GM12878 (cell line): ENCODE data around the gene IQCC. TPM values are rescaled to one million over a fixed set of nuclear protein-coding genes. Genes with fewer than 3 reads are reported as not detected.

ENCODE experiments used
- ATAC-seq: fragments of 200-7000 bp; cut with Tn5 transposase; 3 replicates; pipeline ENCODE4 v1.9.1; 2020; ENCODE audit warnings: mild to moderate bottlenecking, moderate library complexity
- BruUV-seq: library from RNA; stranded (reverse); fragments of 400-500 nt; replicated peaks from 2 replicates; lab custom pipeline; 2021; lab: Mats Ljungman, UMichigan
- CTCF ChIA-PET: fragments of 300-600 bp; sonication (Branson Sonifier 250); formaldehyde crosslinking; extraction: SDS; loops from one replicate; lab custom pipeline; 2021; ENCODE audit warnings: inconsistent platforms; lab: Yijun Ruan, JAX
- POLR2A ChIA-PET: fragments of 350-600 bp; formaldehyde crosslinking; extraction: SDS; loops from one replicate; lab custom pipeline; 2021; ENCODE audit warnings: inconsistent platforms; lab: Charles Lee
- RAD21 ChIA-PET: fragments of 300-600 bp; sonication (Branson Sonifier 250); formaldehyde crosslinking; loops from one replicate; lab custom pipeline; 2023; ENCODE audit warnings: antibody characterized with exemption; ENCODE audit not compliant: unreplicated experiment; lab: Charles Lee
- SMC1A ChIA-PET: fragments of 300-600 bp; sonication (Branson Sonifier 250); formaldehyde crosslinking; loops from one replicate; lab custom pipeline; 2023; ENCODE audit not compliant: unreplicated experiment, uncharacterized antibody; lab: Charles Lee
- DNase-seq: peaks from one replicate; pipeline ENCODE4 v3.0.0-alpha.2; 2011; ENCODE audit warnings: low read depth, low spot score
- FAIRE-seq: peaks from 3 replicates; lab custom pipeline; 2011; peaks lifted over from hg19 to GRCh38; lab: Jason Lieb, UNC
- H2AFZ ChIP-seq: 2 replicates; pipeline ENCODE4 v1.6.0; 2011; ENCODE audit warnings: low read depth, low read length, control low read depth; ENCODE audit not compliant: control insufficient read depth
- H3K27ac ChIP-seq: 2 replicates; pipeline ENCODE4 v1.5.1; 2011; ENCODE audit warnings: control low read depth; ENCODE audit not compliant: control insufficient read depth, insufficient read depth
- H3K27me3 ChIP-seq, 2 experiments: replicated peaks in 1 of 2; 2 replicates each; pipeline versions ENCODE4 v1.6.0 to v1.6.1; 2011; ENCODE audit warnings: low read length in 1 of 2; ENCODE audit not compliant: control insufficient read depth in 2 of 2, insufficient read depth in 2 of 2
- H3K36me3 ChIP-seq, 2 experiments: 2 replicates each; pipeline ENCODE4 v1.5.1; 2011; ENCODE audit warnings: low read length in 1 of 2; ENCODE audit not compliant: control insufficient read depth in 2 of 2, insufficient read depth in 2 of 2
- H3K4me1 ChIP-seq: 2 replicates; pipeline ENCODE4 v1.6.1; 2011; ENCODE audit warnings: mild to moderate bottlenecking, low read length, moderate library complexity, mixed read lengths; ENCODE audit not compliant: control insufficient read depth, insufficient read depth
- H3K4me2 ChIP-seq: 2 replicates; pipeline ENCODE4 v1.6.0; 2011; ENCODE audit warnings: control low read depth; ENCODE audit not compliant: control insufficient read depth, insufficient read depth
- H3K4me3 ChIP-seq: fragments of 200-600 bp; sonication (generic); 2 replicates; pipeline ENCODE4 v1.5.1; 2016
- H3K79me2 ChIP-seq: 2 replicates; pipeline ENCODE4 v1.6.0; 2011; ENCODE audit warnings: low read length; ENCODE audit not compliant: control insufficient read depth, insufficient read depth
- H3K9ac ChIP-seq: 2 replicates; pipeline ENCODE4 v1.8.0; 2011; ENCODE audit warnings: low read length, control low read depth, mixed read lengths; ENCODE audit not compliant: control insufficient read depth, insufficient read depth
- H3K9me3 ChIP-seq: replicated peaks from 3 replicates; pipeline ENCODE4 v1.5.1; 2011; ENCODE audit warnings: mild to moderate bottlenecking, low read length; ENCODE audit not compliant: control insufficient read depth, insufficient read depth
- H4K20me1 ChIP-seq: 2 replicates; pipeline ENCODE4 v1.6.0; 2011; ENCODE audit not compliant: control insufficient read depth, insufficient read depth
- FOS ChIP-seq: IDR thresholded peaks from 3 replicates; pipeline ENCODE4 v1.6.1; 2011; ENCODE audit warnings: borderline replicate concordance; ENCODE audit not compliant: insufficient read length; ENCODE audit errors: extremely low read depth
- MYB ChIP-seq: fragments of 150-350 bp; IDR thresholded peaks from 2 replicates; pipeline ENCODE4 v1.6.1; 2014; ENCODE audit warnings: mild to moderate bottlenecking, low read depth, low read length, borderline replicate concordance
- PAX8 ChIP-seq: fragments of 450-650 bp; IDR thresholded peaks from 2 replicates; pipeline ENCODE4 v1.6.1; 2017; ENCODE audit warnings: mild to moderate bottlenecking, moderate library complexity
- PBX3 ChIP-seq: IDR thresholded peaks from 2 replicates; pipeline ENCODE4 v1.6.1; 2011; ENCODE audit warnings: mild to moderate bottlenecking, low read depth, low read length, moderate library complexity; ENCODE audit not compliant: insufficient replicate concordance
- PKNOX1 ChIP-seq: fragments of 450-650 bp; IDR thresholded peaks from 2 replicates; pipeline ENCODE4 v1.6.1; 2016; ENCODE audit warnings: mild to moderate bottlenecking
- PRDM15 ChIP-seq: fragments of 450-650 bp; formaldehyde crosslinking; IDR thresholded peaks from 2 replicates; pipeline ENCODE4 v1.4.0; 2020; ENCODE audit warnings: mild to moderate bottlenecking, moderate library complexity
- RELB ChIP-seq: fragments of 450-650 bp; IDR thresholded peaks from 2 replicates; pipeline ENCODE4 v1.6.1; 2017; ENCODE audit warnings: low read depth, mild to moderate bottlenecking, moderate library complexity
- RFX5 ChIP-seq: IDR thresholded peaks from 2 replicates; pipeline ENCODE4 v1.6.1; 2011; ENCODE audit warnings: low read depth, low read length, improper control_type of control experiment
- SUZ12 ChIP-seq: fragments of 200-600 bp; sonication (generic); IDR thresholded peaks from one replicate; pipeline ENCODE4 v1.6.1; 2018; ENCODE audit warnings: antibody characterized with exemption, mild to moderate bottlenecking; ENCODE audit not compliant: unreplicated experiment
- WGBS: methylation state at CpG from one replicate; pipeline ENCODE4 v1.1.6; 2016; ENCODE audit warnings: low lambda C conversion rate; ENCODE audit not compliant: insufficient replicate concordance, insufficient coverage; ENCODE audit errors: missing lambda C conversion rate; 5-methylcytosine and 5-hydroxymethylcytosine counted together
- in situ Hi-C: fragments of 300-500 bp; cut with MboI; formaldehyde crosslinking; loops from 9 replicates; pipeline ENCODE4 v1.14.3; 2018; ENCODE audit warnings: mixed read lengths
- intact Hi-C: fragments of 100-400 bp; cut with micrococcal nuclease; formaldehyde crosslinking; loops from one replicate; pipeline ENCODE4 v1.14.2; 2022; ENCODE audit not compliant: unreplicated experiment
- polyA plus RNA-seq, 11 experiments: library from polyadenylated mRNA; depleted of rRNA in 4 of 11; unstranded in 6 of 11; stranded (reverse) in 5 of 11; fragments of >200 nt; fragmentation: Nextera tagmentation in 4 of 11; fragmentation: Illumina TruSeq in 1 of 11; extraction: Ambion mirVana in 4 of 11; extraction: Trizol in 1 of 11; gene quantifications; 1 replicate in 1 of 11; 2 replicates in 10 of 11; pipeline versions ENCODE4 v1.2.1 to v1.2.3, GENCODE V29; 2011 to 2016; ENCODE audit warnings: inconsistent platforms in 2 of 11, missing spikeins in 2 of 11, low read depth in 1 of 11
- total RNA-seq, 4 experiments: library from RNA; depleted of rRNA in 3 of 4; stranded (reverse); fragments of >200 nt in 3 of 4; fragmentation: Illumina TruSeq in 1 of 4; extraction: Trizol in 1 of 4; gene quantifications; 2 replicates each; pipeline versions ENCODE4 v1.2.1 to v1.2.3, GENCODE V29; 2013 to 2021

IQCC gene
- total and polyA plus RNA-seq, 10 of the 15 experiments (the other 5 are each of a cell fraction or from before 2014, with no cell fraction given): 2.1 to 6.8 (median 4.9) TPM

- Histone ChIP-seq H3K79me2 (no peaks in the 10 kb centered on the region), H3K27me3 (no peaks in the 10 kb centered on the region), H3K36me3 (peaks cover 17 to 40% of the 10 kb centered on the region in 2 experiments), H3K9me3 (no peaks in the 10 kb centered on the region), H3K4me2 (no peak overlapping the region), H3K9ac (no peak overlapping the region), H4K20me1 (no peaks in the 10 kb centered on the region), H3K4me3 (no peak overlapping the region), H3K4me1 (peaks cover 7% of the 10 kb centered on the region), H3K27ac (no peak overlapping the region; the same call in 1 of the 2 replicates), H2AFZ (no peak overlapping the region)
- no peak for DNase-seq
- intact Hi-C loops (no loop called here), in situ Hi-C loops (no loop called here)
- CTCF ChIA-PET: interaction anchor here (1.1 kb wide), 1 partner anchor 11 kb away, joined by 3 read pairs; no protein-coding TSS in a partner anchor
- BruUV-seq: no TSS peak
- POLR2A ChIA-PET: no interaction called here
- RAD21 ChIA-PET: no interaction called here
- peak; percentile 50 for TF ChIP-seq PBX3
- no peak for TF ChIP-seq PRDM15 (CRISPR knock-in tag)
- TF ChIP-seq RFX5: no peak
- TF ChIP-seq SUZ12: no peak
- TF ChIP-seq MYB: no peak
- no peak for TF ChIP-seq RELB
- TF ChIP-seq PKNOX1: peak; percentile 72
- no peak for TF ChIP-seq FOS
- TF ChIP-seq PAX8: no peak
- SMC1A ChIA-PET: interaction anchor here (1.2 to 1.7 kb wide), 2 partner anchors 10 to 47 kb away, joined by 4 read pairs; no protein-coding TSS in a partner anchor
- ATAC-seq: peak; percentile 76
- WGBS: 8% methylated on average over 3 of the region's 3 CpGs
- FAIRE-seq: peak; percentile 86
Observed at GRCh38 chr1:32159189-32159588, 46.3 kb upstream of the IQCC start.
